ENCODE data around the gene ZNF771.
A peak's percentile ranks its signal among the peaks of the same experiment; 100 is the strongest.

The ZNF771 gene

GRCh38 chr16:30369938-30370455, 37.4 kb upstream of the ZNF771 start:
- no peak for TF ChIP-seq ZFX (IDR thresholded peaks at IDR 0.05; ENCODE audit: borderline replicate concordance)
- TF ChIP-seq CTCF (IDR thresholded peaks at IDR 0.05), result peak; percentile 12; the same call in 1 of the 2 replicates
- H3K27ac ChIP-seq, result peak overlapping the region; percentile 89

- TF ChIP-seq ZFX (IDR thresholded peaks at IDR 0.05; ENCODE audit: borderline replicate concordance), result no peak
- no peak for TF ChIP-seq CTCF (IDR thresholded peaks at IDR 0.05)
- peak within 1 kb of the TSS; percentile 89 for H3K27ac ChIP-seq
Observed at GRCh38 chr16:30370456-30371247, 36.8 kb upstream of the ZNF771 start, which contains the start of gene TBC1D10B. Gene TBC1D10B, minus strand, starts transcription at chr16:30370494. Its CDS starts 311 bp downstream, at chr16:30370183.

- no peak for TF ChIP-seq CTCF (IDR thresholded peaks at IDR 0.05)
- no peak for TF ChIP-seq ZFX (IDR thresholded peaks at IDR 0.05; ENCODE audit: borderline replicate concordance)
- peak overlapping the region; percentile 89 for H3K27ac ChIP-seq
Observed at GRCh38 chr16:30371248-30371816, 36.1 kb upstream of the ZNF771 start.

- peak overlapping the region; percentile 89 for H3K27ac ChIP-seq
- TF ChIP-seq ZFX (IDR thresholded peaks at IDR 0.05; ENCODE audit: borderline replicate concordance) (no peak), CTCF (IDR thresholded peaks at IDR 0.05) (no peak)
Observed at GRCh38 chr16:30372038-30372712, 35.2 kb upstream of the ZNF771 start.

- H3K27ac ChIP-seq, result no peak overlapping the region
- TF ChIP-seq ZFX (IDR thresholded peaks at IDR 0.05; ENCODE audit: borderline replicate concordance) (no peak), CTCF (IDR thresholded peaks at IDR 0.05) (no peak)
Observed at GRCh38 chr16:30372725-30373124, 34.7 kb upstream of the ZNF771 start.

GRCh38 chr16:30374538-30374937, 32.9 kb upstream of the ZNF771 start, which contains the start of gene MYL11:
Gene MYL11, plus strand, starts transcription at chr16:30374802. Its CDS starts 56 bp downstream, at chr16:30374858.
- H3K27ac ChIP-seq, result no peak within 1 kb of the TSS
- TF ChIP-seq CTCF (IDR thresholded peaks at IDR 0.05), result no peak
- TF ChIP-seq ZFX (IDR thresholded peaks at IDR 0.05; ENCODE audit: borderline replicate concordance), result no peak
